ENCODE results near the gene SAYSD1.
"Not testable (repeated sequence)": the region's sequence is repeated elsewhere in the genome, so short reads cannot be mapped to it uniquely, and the experiment has no call there.

The SAYSD1 gene, protein sequence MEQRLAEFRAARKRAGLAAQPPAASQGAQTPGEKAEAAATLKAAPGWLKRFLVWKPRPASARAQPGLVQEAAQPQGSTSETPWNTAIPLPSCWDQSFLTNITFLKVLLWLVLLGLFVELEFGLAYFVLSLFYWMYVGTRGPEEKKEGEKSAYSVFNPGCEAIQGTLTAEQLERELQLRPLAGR

DNA sequence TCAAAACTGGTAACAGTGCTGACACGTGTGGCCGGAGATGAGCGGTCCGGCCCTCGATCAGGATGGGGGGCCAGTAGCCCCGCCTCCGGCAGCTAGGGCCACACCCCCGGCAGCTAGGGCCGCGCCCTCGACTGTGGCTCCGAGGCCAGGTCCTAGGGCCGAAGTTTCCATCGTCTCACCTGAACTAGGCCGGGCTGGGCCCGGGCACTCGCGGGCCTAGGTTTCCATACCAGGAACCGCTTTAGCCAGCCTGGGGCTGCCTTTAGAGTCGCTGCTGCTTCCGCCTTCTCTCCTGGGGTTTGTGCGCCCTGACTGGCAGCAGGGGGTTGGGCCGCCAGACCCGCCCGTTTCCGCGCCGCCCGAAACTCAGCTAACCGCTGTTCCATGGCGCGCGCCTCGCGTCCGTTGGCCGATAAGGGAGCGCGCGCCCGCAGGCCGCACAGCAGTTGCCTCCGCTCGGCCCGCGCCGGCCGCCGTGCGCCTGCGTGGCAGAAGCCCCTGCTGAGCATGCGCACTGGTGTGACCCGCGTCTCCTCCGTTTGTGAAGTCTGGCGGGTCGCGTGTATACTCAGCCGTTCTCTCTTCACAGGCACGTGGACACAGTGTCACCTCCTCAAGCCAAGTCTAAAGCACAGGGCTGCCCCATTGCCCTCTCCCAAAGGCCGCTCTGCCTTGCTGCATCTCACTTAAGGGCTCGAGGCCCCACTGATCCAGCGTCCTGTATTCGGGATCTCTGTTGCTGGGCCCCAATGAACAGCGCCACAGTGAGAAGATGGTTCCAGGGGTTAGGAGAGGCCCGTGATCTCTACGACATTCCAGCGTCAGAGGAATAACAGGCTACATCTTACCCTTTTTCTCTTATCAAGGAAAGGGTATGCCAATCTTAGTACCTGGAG lies at the start of gene SAYSD1:
Gene SAYSD1 (minus strand): TSS at position 483 of the 896 bp plus-strand sequence. CDS start 97 bp downstream, at position 386.
- DNase-seq, result peak; percentile 91

DNA sequence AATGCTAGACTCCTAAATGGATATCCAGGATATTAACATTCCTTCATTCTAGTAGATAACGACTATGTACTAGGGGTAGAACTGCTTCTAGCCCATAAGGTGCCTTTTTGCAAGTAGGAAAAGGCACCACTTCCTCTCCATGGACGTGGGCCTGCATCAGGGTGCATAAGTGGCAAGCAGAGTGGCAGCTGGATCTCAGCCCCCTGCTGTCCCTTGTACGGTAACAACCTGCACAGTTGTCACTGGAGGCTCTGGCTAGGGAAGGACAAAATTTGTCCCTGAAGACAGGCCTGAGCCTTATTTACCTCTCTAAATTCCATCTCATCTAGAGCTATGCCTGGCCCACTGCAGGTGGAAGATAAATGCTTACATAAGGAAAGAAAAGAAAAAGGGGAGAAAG lies 42.5 kb upstream of the SAYSD1 start:
- DNase-seq, result no peak

DNA sequence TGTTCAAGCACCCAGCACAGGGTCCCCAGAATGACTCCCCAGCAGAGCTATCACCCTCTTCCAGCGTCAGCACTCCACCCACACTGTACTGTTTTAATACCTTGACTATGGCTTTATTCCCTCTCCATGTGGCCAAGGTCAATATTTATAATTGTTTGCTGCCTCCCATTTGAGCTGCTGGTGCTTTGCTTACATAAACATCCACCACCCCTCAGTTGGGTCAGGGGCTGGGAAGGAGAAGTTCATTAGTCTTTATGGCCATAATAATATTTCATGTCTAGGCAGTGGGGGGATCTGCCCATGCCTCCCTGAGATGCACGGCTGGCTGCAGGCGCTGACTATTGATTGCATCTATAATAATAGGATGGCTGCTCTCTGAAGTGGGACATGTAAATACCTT lies 41.8 kb upstream of the SAYSD1 start:
- DNase-seq, result no peak

DNA sequence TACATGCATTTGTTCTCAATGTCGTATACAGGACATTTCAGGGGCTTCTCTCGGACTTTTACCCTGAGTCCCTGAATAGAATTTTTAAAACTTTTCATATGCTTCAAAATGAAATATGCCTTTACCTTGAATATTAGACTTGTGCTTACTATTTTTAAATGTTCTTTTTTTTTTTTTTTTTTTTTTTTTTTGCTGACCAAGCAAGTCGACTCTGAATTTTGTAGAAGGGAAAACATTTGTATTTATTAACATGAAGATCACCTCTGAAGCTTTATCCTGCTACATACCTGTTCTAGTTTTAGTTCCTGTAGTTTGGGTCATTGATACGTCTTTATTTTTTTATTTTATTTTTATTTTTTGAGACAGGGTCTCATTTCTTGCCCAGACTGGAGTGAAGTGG lies 39.7 kb upstream of the SAYSD1 start:
- no peak for DNase-seq

DNA sequence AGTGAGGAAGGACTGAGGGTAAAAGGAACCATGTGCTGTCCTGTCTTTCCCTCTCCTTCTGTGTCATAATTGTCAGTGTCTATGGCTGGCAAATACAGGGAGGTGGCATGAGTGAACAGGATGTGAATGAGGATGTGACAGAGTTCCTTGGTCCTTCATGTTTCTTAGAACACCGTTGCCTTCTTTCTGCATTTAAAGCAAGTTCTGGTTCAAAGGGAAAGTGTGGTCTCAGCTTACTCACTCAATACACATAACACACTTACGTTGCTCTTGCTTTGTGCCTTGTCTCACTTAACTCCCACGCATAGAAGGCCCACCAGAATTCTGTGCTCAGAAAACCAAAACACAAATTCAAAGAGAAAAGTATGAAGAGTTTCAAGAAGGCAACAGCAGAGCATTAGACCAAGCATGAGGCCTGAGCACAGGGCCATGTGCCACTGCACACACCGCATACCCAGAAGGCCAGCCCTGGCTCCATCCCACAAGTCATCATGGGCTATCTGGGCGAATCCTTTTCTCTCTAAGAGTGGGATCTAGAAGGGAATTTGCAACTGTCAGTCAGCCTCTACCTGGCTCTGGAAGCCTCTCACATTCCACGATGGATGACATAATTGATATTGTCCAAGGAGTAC lies 38.9 kb upstream of the SAYSD1 start:
- DNase-seq, result no peak

DNA sequence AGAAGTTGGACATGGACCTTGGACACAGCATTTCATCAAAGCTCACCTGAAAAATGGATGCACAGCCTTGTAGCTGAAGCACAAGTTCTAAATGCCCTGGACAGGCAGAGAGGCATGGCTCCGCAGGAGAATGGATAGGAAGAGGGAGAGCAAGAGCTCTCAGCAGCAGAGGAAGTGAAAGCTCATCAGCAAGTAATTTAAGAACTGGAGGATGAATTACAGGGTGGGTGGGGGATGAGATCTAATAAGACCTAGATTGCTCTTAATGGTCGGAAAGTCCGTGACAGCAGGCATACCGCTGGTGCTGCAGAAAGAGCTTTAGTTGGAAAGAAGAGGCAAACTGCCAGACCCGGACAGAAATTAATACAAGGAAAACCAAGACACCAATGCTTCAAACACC lies 37.3 kb upstream of the SAYSD1 start:
- DNase-seq, result no peak

DNA sequence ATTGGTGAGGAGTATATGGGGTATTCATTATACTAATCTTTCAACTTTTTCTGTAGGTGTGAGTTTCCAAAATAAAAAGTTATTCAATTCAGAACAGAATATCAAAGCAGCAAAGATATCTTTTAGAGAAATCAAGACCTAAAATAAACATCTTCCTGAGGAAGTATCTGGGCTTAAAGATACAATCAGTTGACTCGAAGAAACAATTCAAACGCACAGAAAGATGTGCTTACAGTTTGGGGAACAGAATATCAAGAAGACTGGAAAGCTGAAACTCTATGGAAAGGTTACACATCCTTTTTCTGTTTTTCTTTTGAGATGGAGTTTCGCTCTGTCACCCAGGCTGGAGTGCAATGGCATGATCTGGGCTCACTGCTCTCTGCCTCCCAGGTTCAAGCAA lies 36.2 kb upstream of the SAYSD1 start:
- DNase-seq, result no peak

DNA sequence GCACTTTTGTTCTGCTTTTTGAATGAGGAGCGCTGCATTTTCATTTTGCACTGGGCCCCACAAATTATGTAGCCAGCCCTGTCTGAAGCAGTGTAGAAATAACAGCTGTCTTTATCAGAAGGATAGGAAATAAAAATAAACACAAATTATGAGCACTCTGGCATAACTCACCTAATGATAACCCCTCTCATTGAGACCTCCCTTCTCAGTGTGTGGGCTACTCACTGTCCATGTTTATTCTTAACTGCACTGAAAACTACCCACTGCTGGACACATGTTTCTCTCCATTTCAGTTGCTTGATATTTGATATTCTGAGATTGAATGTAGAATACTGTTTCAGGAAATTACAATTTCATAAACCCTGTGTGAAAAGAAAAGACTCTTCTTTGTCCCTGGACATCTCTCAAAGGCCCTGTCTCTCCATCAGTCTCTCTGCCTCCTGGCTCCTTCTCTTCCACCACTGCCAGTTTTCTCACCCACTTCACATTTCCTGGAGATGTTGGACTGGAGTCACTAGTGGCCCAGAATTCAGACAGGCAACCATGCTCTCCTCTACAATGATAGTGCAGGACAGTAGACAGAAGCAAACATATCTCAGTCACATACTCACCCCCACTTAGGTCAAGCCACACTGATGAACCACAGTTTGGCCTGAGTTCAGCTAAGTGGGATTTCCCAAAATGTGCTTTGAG lies 29.6 kb upstream of the SAYSD1 start:
- no peak for DNase-seq

DNA sequence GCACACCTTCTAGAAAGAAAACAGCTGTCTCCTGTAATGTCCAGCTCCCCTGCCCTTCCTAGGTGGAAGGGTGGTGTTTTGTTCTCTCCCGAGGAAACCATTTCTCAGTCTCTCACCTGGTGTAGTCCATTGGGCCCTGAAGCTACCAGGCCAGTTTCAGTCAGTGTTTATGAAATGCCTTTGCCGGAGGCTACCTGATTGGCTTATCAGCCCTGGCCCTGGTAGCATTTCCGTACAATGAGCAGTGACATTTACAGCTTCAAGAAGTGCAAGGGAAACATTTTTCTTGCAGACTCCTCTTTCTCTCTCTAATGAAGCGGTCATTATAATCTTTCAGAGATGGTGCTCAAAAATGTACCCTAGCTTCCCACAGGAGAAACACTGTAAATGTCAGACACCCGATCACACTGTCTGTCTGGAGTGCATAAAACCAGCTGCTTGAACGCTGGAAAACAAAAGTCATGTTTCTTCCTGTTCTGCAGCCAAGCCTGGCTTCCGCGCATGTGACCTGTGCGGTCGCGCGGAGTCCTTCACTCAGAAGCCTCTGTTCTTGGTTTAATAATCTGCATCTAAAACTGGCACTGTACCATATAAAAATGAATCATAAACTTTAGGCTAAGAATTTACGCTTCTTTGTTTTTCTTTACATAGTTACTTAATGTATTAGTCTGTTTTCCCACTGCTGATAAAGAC lies 28.4 kb upstream of the SAYSD1 start:
- DNase-seq, result no peak

DNA sequence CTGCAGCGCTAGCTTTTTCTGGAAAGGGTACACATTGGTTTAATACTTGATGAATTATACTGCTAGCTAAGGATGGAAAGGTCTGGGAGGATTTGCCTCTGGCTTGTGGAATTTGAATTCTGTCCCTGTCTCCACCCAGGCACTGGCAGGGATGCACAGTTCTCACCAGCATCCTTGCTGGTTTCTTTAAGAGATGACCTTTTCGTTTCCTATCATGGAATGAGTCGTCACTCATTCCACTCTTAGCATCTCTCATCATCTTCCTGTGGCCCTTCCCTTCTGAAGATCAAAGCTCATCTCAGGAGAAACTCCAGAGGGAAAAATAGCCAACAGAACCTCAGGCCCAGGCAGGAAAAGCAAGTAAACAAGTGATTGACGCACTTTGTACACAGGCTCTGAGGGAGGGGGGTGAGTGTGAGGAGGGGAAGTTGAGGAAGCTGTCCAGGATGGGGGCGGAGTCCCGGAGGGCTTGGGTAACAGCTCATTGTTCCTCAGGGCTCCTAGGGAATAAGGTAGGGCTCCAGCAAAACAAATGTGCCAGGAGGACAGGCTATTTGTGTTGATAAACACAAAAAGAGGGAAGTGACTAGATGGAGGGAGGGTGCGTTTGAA lies 25.7 kb upstream of the SAYSD1 start:
- no peak for DNase-seq

DNA sequence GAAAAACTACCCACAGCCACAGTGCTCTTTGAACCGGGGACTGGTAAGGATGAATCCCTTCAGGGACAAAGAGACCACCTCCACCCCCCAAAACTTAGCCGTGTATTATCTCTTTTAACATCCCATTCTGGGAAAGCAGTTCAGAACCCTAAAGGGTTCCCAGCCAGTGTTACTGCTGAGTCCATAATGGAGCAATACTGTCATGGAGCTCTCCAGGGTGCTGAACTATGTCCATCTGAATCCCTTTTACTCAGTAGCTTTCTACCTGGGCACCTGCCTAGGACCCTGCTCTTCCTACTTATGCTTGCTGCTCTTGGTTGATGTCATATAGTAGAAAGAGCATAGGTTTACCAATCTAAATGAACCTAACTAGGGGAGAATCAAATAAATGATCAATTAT lies 22.3 kb upstream of the SAYSD1 start:
- DNase-seq, result peak; percentile 39

DNA sequence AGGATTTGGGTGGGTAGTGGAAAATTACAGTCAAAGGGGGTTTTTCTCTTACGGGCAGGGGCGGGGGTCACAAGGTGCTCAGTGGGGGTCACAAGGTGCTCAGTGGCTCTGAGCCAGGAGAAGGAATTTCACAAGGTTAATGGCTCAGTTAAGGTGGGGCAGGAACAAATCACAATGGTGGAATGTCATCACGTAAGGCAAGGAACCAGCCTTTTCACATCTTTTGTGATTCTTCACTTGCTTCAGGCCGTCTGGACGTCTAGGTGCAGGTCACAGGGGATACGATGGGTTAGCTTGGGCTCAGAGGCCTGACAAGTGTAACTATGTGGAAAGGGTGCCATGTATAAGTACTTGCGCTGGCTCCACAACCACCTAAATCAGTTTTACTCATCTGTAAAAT lies 21.2 kb upstream of the SAYSD1 start:
- DNase-seq, result not testable (repeated sequence)

DNA sequence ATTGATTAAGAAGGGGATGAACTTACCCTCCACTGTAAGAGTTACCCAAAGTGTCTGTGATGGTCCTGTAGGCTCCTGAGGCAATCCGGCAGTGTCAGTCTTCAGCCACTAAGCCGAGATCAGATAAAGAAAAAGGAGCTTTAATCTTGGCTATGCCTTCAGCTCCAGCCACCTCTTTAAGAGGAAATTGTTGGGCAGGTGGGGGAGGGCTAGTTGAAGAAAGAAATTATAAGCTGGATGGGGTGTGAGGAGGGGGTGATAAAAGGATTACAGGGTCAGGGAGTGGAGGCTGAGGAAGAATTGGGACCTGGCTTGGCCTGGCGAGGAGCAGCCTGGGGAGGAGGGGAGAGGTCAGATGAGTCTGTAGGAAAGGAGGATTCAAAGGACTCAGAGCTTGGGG lies 19.8 kb upstream of the SAYSD1 start:
- DNase-seq, result not testable (repeated sequence)

DNA sequence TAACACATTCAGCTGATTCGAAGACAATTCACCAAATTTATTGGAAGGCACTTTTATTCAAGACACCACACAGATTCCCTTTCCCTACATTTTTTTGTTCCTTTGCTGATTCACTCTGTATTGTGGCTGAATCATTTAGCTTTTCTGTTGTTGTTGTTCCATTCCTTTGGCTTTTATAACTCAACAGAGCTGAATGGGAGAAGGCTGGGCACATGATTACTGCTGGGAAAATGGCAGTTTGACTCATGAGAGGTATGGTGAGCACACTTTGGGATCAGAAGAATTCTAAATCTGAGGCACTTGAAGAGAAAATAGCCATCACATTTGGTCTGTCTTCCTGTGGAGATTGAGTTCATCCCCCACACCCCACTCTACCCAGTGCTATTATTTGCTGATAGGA lies 15.7 kb upstream of the SAYSD1 start:
- DNase-seq, result no peak

DNA sequence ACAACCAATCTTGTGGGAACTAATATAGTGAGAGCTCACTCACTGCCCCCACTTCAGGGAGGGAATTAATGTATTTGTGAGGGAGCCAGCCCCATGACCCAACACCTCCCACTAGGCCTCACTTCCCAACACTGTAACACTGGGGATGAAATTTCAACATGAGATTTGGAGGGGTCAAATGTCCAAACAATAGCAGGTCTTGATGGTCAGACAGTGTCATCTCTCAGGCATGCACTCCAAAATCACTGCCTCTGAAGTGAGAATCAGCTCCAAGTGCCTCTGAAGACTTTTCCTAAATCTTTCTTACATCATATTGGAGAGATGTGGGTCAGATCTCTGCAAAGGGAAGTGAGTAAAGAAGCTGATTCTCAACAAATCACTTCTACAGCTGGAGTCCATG lies 13.8 kb upstream of the SAYSD1 start:
- DNase-seq, result no peak

DNA sequence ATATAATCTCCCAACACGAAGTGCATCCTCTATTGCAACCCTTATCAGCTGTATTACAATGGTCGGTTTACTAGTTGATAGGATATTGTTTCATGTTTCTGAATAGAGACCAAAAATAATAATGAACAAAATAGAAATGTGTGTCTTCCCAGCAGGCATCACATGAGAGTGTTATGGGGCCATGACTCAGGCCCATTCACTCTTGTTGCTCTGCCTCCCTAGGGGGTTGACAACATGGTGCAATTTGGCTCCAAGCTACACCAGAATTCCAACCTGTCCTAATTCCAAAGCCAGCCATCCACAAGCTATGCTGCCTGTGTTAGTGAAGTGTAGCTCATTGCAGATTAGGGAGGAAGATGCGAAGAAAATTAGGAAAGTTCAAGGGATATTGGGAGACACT lies 13.1 kb upstream of the SAYSD1 start:
- peak; percentile 19 for DNase-seq

DNA sequence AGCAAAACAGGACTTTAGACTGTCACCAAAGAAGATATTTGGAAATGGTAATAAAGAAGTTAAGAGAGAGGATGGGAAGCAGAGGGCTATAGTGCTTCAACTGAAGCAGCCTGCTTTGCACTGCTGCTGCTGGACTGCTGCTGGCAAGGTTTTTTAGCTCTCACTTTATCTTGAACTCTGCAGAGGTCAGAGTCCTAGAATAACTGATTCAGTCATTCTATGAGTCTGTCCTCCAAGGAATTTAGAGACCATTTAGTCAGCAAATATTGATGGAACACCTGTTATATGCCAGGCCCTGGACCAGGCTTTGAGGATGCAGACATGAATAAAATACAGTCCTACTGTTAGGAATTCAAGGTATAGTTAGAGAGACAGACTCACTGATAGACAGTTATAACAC lies 9.1 kb upstream of the SAYSD1 start:
- DNase-seq, result no peak

DNA sequence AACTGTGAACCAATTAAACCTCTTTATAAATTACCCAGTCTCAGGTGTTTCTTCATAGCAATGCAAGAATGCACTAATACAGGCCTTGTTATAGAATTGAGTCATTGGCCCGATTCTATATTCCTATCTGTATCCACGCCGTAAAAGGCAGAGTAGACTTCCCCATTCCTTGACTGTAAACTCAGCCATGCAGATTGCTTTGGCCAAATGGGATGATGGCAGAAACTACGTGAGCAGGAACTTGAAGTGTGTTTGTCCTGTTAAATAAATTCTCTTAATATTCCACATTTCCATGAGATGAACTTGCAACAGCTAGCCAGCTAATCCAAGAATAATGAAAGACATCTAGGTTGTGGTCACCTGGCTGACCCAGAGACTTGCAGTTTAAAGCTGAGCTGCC lies 3.9 kb upstream of the SAYSD1 start:
- DNase-seq, result no peak

DNA sequence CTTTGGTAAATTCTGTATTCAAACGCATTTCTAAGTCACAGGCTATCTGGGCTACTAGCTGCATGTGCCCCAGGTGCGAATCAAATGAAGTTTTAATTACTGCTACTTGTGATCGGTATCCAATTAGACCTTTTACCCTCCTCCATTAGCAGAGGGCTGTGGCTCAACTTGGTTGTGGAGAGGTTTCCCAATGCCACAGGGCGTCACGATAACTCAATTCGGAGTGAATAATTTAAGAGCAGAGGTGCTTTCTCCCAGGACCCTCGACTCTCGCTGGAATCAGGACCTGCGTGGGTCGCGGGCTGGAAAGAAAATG lies 640 bp downstream of the SAYSD1 start:
- no peak for DNase-seq

DNA sequence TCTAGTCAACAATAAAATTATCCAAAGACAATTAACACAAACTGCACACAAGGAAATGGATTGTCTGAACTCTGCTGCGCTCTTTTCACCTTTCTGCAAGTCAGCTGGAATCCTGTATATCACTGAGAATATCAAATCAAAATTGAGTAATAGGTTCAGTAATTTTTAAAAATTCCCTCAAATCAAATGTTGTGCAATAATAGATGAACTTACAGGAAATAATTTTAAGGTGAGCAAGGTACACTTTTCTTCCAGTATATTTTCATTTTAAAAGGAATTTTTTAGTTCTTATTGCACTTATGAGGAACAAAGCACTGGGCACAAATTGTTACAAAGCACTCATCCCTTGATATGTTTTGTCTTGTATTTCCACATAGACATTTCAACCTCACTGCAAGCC lies 1.2 kb downstream of the SAYSD1 start:
- DNase-seq, result no peak

DNA sequence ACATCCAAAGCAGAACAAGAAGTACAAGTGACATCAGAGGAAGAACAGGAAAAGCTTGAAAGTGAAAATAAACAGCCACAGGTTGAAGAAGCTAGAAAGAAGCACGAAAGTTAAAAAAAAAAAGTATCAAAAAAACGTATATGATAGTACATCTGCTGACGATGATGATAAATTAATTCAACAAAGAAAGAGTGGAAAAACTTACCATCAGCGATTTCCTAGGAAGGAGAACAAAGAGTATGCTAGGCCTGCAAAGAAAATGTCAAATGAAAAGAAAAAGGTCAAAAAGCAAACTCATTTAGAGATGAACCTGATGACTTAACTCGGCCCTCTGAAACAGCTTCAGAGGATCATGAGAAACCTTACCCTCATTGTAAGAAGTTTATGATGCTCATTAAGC lies 3.7 kb downstream of the SAYSD1 start:
- no peak for DNase-seq

DNA sequence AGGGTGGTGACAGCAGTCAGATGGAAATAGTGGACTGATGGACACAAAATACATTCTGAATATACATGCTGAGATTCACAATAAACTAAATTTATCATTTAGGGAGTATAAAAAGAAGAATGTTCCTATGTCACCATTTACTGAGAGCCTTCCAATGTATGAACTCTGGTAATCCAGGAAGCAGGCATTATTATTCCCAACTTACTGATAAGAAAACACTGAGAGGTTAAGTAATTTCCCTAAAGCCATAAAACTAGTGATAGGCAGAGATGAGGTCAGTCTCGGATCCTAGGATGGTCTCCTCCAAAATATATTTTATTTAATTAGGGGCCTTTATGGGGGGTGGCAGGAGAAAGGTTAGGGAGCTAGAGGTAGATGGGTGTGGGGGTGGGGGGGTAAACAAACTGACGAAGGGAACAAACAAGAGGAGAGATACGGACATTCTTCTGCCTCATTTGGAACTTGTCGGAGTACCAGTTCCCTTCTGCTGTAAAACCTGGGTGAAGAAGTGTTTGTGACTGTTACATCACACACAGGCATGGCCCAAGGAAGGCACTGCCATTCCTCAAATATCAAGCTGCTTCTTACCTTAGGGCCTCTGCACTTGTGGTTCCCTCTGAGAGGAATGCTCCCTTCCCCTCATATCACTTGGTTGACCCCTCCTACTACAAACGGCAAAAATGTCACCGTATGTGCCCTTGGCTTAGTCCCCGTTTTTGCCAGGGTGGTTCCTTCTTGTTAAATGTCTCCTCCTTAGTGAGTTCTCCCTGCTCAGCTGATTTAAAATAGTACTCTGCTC lies 6.7 kb downstream of the SAYSD1 start:
- no peak for DNase-seq
